GM20431 (cell line): Measurements from ENCODE around the gene ROR1.

ENCODE experiments used
- in situ Hi-C: fragments of 300-500 bp; cut with MseI, MboI; formaldehyde crosslinking; loops from one replicate; pipeline ENCODE4 v1.15.0; 2020; ENCODE audit warnings: low sequenced_read_pairs; ENCODE audit not compliant: unreplicated experiment

ROR1 gene

DNA sequence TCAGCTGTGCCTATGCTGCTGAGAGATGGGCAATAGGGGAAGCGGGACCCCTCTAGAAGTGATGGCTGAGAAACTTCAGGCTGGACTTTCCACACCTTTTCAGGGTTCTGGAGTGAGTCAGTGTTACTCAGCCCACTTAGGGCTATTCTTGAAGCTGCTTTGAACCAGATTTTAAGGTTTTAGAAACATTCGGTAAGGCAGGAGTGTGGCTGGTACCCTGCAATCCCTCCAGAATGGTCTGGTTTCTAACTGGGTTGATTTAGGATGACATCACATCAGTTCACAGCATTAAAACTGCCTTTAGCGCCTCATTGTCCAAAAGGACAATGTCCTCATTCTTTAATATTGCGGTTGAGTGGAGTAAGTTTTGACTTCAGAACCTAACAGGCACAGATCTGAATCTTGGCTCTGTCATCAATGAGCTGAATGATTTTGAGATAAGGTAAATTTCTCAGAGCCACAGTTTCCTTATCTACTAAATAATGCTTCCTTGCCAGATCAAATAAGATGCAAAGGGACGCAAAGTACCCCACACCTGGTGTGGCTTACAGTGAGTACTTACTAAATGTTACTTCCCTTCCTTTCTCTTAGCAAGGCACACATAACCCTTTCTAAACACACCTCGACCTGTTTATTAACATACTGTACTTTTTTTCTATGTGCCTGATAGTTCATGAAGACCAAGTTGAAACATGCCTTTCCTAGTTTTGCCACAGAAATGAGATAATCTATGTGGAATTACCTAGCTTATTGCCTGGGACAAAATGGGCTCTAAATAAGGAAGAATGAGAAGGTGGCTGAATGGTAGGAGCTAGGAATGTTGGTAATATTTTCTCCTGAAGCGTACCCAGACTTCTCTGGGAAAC, 209.8 kb downstream of the ROR1 start:
- in situ Hi-C loops = no loop called here

DNA sequence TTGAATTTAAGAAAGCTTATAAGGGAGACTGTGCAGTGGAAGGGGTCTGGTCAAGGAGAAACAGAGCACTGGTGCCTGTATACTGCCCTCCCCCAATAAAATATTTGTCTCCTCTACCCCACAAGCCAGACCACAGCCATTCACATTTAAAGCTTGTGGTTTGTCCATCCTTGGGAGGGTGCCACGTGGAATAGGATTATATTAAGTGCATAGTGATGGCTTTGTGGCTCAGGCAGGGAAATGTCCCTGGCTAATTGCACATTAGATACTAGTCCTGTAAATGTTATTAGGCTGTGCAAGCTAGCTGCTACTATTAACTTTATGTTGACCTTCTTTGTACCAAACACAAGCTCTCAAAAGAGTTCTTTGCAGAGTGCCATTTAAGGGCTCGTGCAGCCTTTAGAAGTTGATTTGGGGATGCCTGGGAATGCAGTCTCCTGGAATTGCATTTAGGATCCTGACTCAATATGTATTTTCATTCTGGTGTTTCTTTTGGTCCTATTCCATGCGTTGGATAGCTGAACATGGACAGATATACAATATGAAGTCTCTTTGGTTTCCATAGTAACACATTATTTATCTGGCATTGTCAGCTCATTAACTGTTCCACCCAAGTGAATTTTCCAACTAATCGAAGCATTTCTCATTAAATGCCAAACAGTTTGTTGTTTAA, 210.6 kb downstream of the ROR1 start:
- in situ Hi-C loops = no loop called here

DNA sequence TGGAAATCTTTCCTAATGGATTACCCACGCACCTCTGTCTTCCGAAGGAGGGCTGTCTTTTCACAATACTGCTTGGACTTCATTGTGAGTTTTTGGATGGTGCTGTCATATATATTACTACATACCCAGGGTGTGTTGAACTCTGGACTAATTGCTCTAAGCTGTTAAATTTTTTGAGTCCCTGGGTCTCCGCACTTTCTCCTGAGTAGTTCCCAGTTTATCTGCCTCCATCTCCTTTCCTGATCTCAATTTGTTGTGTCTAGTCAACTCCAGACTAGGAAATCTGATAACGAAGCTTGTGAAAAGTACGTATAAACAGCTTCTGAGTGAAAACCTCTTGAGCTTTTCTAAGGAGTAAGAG, 211.1 kb downstream of the ROR1 start:
- in situ Hi-C loops = no loop called here

DNA sequence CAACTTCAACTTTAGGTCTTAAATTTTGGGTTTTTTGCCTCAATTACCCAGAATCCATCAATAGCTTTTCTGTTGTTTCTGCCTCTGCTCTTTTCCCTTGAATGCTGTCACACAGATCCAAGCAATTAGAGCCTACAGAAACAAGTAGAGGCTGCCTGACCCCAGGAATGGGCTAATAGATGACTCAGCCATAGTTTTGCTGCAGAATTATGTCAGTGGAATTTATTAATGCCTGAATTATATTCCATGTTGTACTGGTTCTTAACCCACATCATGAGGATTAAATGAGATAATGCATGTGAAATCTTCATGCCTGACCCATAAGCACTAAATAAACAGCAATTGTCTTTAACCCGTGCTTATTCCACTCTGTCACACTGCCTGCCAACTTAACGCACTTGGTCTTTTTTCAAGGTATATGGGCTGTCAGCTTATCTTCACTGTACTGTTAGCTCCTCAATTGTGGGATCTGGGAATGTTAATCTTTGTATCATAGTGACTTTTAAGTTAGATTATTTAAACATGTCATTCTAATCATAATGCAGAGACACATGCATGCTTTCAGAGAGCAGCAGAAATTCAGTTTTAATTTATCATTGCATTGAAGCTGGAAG, 213.3 kb downstream of the ROR1 start:
- in situ Hi-C loops = no loop called here

DNA sequence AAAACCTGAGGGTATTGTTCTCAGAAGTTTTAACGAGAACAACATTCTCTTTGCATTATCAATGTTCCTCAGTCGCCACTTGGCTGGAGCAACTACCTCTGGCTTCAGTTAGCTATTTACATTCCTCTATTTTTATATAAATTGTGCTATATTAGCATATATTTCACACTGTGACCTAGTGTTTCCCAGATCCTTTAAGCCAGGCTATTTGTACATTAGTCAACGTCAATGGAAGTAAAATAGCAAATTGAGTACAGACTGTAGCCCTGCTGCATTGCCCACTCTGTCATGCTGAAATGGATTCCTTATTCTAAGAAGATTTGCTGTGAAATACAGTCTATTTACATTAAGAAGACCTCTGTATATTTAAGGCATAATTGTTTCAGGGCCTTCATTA, 213.8 kb downstream of the ROR1 start:
- in situ Hi-C loops = no loop called here

DNA sequence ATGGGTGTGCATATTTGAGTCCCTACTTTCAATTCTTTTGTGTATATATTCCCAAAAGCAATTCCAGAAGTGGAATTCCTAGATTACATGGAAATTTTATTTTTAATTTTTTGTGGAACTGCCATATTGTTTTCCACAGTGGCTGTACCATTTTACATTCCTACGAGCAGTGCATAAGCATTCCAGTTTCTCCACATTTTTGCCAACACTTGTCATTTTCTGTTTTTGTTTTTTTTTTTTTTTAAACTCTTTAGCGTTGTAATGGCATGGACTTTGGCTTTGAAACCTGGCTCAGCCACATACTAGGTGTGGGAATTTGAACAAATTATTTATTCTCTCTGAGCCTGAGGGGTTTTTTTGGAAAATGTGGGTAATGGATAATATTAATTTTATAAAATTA, 215.1 kb downstream of the ROR1 start:
- in situ Hi-C loops = no loop called here

DNA sequence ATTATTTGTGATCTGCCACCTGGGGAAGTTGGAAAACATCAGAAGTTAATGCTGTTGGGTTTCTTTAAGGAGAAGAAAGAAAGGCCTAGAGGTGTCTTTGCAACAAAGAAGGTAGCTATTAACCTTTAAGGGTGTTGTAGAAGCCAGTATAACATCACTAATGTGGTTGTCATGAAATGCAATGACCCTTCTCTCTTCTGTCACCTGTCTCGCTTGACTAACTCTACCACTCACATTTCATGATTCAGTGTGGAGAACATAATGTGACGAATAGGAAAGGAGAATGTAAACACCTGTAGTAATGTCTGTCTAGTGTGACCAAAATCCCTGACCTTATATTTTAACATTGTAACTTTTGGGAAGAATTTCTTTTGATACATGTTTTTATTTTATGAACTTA, 217.9 kb downstream of the ROR1 start:
- in situ Hi-C loops = no loop called here

DNA sequence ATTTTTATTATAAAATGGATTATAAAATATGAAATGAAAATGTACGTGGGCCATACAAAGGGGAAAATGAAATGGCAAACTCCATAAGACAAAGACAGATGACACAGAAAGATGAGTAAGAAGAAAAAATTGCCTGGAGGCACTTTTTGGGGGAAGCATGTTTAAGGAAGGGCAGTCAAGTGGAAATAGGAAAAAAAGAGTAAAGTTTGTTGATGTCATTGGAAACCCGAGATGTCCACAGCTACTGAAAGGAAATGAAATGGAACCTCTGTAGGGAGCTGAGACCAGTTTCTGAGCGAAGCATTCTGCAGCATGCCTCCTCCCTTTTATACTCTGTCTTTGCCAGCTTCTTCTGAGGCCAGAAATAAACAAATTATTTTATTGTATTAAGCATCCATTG, 226.2 kb downstream of the ROR1 start:
- in situ Hi-C loops = no loop called here

DNA sequence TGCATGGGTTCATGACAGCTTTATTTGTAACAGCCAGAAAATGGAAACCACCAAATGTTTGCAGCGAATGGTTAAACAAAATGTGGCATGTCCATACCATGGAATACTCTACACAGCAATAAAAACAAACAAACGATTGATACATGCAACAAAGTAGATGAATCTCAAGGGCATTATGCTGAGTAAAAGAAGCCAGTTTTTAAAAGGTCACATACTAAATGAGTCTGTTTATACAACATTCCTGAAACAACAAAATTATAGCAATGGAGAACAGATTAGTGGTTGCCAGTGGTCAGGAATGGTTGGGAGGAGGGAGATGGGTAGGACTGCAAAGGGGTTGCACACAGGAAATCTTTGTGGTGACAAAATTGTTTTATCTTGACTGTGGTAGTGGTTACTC, 227.2 kb downstream of the ROR1 start:
- in situ Hi-C loops = no loop called here

DNA sequence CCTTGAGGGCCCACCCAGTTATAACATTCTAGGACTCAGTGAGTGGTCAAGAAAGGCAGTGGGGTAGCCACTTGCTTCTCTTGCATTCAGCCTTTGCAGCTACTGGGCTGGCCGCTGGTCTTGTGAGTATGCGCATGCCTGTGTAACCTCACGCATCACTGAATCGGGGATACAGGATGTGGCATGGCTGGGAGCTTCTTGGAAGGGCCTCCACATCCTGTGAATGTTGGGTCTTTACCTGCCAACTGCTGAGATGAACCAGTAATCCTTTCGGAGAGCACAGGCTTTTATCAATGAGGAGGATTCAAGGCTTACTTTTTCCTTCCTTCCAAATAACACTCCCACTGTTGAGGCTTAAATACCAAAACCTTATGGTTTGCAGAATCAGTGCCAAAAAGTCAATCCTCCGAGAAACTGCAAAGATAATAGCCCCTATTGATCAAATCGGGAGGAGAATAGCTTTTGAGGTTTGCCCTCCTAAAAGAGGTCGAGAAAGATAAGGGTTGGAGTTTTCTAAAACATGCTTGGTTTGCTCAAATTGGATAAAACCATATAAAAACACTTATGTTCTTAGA, 230.7 kb downstream of the ROR1 start:
- in situ Hi-C loops = no loop called here

DNA sequence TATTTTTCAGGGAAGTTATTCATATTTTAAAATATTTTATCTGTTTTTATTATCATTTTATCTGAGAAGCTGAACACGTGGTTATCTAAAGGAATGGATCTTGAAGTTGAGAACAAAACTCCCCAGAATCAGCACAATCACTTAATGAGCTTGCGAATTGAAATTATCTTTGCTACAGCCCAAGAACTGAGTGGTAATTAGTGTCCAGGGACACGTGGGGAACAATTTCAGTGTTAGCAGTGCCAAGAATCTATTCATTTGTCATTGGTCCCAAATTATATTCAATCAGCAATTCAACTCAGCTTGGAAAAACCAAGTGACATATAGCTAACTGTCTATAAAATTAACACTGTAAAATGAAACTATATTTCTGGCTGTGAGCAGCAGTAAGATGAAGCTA, 232.0 kb downstream of the ROR1 start:
- in situ Hi-C loops = no loop called here

DNA sequence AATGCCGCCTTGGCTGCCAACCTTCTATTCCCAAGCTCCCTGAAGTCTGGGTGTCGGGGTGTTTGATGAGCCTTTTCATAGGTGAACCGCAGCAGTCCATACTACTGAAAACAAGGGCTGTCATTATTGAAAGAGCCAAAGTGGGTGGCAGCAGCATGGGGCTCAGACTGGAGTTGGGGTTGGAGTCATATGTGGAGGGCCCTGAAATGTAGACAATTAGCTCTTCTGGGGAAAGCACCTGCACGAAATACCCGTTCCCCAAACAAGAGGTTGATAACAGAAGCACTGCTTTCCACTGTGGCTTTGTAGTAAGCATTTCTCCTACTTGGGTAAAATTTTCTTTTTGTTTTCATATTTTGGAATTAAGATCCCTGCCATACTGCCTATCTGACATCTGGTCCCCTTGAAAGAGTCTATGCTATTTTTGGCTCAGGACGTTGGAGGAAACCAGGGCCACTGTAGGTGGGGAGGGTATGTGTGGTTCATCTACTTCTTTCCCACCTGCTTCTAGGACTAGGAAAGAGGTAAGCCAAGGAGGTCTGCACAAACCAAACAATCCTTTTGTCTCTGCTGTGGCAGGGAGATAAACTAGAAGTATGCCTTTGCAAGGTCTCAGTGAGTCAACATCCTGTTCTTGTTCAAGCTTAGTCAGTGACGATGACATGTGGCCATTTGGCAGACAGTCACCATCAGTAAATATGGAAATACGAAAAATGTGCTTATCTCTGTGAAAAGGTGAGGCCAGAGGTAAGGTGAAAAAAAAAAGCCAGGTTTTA, 232.6 kb downstream of the ROR1 start:
- in situ Hi-C loops = no loop called here

DNA sequence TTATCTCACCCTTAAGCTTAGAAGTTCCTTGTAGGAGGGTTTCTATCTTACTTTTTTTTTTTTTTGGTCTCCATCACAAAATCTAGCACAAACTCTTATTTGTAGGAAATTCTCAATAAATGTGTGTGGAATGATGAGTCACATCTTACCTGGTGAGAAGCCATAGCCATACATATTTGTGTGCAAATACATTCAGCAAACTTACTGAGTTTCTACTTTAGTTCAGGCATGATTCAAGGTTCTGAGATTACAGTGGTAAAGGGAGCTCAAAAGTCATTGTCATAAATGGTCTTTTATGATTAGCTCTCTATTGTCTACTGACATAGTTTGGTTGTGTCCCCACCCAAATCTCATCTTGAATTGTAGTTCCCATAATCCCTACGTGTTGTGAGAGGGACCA, 236.5 kb downstream of the ROR1 start:
- in situ Hi-C loops = no loop called here

DNA sequence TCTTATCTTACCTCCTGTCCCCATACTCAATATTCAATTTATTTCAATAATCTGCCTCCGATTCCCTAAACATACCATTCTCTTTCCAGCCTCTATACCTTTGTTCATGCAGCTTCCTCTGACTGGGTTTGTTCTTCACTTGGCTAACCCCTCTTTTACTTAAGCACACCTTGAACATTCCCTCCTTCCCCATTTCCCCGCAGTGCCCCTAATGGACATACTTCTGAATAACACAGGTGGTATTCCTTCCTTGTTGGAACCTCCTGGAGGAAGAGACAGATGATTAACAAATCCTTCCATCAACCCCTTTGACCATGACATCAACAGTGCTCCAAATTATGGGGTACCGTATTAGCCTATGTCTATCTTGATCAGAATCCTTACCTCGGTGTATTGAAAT, 239.6 kb downstream of the ROR1 start:
- in situ Hi-C loops = no loop called here

DNA sequence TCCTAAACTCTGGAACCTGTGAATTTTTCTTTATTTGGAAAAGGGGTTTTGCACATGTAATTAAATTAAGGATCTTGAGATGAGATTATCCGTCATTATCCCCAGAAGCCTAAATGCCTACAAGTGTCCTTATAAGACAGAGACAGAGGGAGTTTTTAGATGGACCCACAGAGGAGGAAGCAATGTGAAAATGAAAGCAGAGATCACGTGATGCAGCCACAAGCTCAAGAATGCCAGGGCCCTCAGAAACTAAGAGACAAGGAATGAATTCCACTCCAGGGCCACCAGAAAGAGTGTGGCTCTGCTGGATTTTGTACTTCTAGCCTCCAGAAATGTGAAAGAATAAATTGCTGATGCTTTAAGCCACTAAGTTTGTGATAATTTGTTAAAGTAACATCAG, 246.0 kb downstream of the ROR1 start:
- in situ Hi-C loops = no loop called here

DNA sequence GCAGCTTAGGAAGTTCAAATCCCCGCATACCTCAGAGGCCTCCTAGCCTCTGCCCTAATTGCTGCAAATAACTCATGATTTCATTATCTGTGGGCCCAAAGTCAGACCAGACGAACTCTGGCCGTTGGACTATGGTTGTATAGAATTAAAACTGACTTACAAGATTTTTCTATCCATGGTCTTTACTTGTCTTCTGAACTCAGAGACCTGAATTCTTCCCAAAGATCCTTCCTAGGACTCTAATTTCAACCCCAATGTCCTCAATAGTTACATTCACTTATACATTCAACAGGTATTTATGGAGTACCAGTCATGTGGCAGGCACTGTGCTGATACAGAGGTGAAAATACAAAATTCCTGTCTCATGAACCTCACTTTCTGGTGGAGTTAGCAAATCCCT, 247.2 kb downstream of the ROR1 start:
- in situ Hi-C loops = no loop called here

DNA sequence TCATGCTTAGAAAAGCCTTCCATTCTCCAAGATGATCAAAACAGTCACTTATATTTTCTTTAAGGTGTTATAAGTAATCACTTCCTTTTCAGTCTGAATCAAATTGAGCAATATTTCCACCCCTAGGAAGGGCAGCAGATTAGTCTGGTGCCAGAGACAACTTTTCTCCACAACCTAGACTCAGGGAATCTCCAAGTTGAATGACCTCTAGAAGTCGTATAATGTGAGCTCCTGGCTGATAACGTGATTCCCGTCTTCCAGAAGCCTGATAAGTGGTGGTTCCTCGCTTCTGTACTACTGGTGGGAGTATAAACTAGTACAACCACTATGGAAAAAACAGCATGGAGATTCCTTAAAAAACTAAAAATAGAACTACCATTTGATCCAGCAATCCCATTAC, 251.2 kb downstream of the ROR1 start:
- in situ Hi-C loops = no loop called here

DNA sequence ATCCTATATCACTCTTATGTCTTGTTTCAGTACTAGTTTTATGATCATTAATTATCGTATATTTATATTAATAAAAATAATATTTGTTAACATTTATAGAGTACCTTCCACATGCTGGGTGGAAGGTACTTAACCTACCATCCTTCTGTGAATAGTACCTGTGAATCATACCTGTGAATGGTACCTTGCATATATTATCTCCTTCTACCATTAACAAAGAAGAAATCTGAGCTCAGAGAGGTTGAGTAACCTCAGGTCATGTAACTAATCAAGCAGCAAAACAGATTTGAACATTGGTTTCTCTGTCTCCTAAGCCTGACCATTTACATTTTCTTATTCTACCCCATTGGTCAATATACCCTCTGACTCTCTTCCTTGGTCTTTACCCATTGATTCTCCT, 255.2 kb downstream of the ROR1 start:
- in situ Hi-C loops = no loop called here

DNA sequence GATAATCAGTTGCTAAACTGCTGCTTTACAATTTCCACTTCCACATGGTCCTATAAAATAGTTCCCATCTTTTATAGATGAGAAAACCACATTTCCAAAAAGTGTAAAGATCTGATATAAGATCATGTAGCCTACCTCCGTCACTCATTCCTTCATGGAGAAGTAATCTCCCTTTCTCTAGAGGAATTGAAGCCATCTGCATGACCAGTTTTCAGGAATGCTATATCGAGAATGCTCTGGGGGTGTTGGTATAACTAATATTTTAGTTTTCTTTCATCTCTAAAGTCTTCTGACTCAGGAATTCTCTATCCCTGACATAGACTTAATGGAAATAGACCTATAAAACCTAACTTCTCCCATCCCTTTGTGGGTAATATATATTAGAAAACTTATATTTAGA, 256.6 kb downstream of the ROR1 start:
- in situ Hi-C loops = no loop called here

DNA sequence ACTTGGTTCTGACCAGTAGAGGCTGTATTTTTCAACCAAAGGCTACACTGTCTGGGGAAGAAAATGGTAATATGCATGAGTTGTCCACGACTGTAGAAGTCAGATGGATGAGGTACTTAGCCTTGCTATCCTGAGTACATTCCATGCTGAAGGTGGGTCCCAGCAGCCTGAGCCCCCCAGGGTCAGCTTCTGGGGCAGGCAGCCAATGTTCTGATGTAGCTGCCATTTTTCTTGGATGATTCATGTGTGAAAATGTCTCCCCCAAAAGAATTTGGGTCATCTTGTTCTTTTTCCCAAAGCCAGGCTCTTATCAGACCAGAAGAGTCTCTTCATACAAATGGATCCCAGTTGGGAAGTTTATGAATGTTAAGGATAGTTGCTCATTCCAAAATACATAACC, 257.4 kb downstream of the ROR1 start:
- in situ Hi-C loops = no loop called here
